LNCaP clone FGC (cell line): Measurements from ENCODE around the gene MRPS27.

Experiments
- DNase-seq: peaks from one replicate; pipeline ENCODE4 v3.0.0-alpha.2; 2011; ENCODE audit warnings: low read depth
- H3K4me3 ChIP-seq: 2 replicates; pipeline ENCODE4 v1.5.1; 2011; ENCODE audit warnings: mild to moderate bottlenecking, low read depth, low read length, control low read depth
- TF ChIP-seq, protein P1 (sequence below): IDR thresholded peaks from 2 replicates; pipeline ENCODE4 v1.5.1; 2012; ENCODE audit warnings: mild to moderate bottlenecking; ENCODE audit not compliant: control insufficient read depth, insufficient read depth; ENCODE audit errors: extremely low read depth

Gene MRPS27

DNA sequence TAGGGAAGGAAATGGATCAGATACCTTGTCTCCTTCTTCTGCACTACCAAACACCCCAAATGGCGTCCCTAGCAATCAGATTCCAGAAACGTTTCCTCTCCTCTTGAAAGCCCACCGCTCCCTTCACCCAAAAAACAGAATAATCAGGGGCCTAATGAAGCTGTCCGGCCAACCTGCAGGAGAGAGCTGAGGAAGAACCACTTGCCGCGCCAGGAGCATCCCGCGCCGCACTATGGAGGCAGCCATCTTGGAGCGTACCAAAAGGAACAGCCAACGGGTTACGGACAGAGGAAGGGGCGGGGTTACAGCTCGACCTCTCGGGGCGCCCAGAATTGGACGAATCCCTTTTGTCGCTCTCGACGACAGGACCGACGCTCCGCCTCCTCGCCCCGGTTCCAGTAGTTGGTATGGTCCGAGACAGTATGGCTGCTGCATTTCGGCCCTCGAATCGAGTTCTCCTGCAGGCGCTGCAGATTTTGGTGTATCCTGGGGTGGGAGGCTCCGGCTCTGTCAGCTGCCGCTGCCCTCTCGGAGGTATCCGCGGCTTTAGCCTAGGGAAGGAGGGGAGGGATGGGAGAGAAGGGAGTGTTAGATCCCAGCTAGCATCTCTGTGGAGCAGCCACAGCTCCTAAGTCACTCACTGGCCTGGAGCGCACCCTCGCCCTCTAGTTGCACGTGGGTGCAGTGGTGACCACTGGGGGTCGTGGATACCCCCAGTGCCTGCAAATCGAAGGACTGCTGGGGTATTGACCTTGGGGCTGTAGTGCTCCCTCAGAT lies at the start of gene MRPS27, which contains the start of gene PTCD2:
Gene MRPS27, minus strand, starts transcription at position 265 of the 777 bp plus-strand sequence. Its CDS starts 19 bp downstream, at position 246.
Gene PTCD2, plus strand, starts transcription at position 398 of the 777 bp plus-strand sequence. Its CDS starts 10 bp downstream, at position 408.
- TF ChIP-seq, protein P1, sequence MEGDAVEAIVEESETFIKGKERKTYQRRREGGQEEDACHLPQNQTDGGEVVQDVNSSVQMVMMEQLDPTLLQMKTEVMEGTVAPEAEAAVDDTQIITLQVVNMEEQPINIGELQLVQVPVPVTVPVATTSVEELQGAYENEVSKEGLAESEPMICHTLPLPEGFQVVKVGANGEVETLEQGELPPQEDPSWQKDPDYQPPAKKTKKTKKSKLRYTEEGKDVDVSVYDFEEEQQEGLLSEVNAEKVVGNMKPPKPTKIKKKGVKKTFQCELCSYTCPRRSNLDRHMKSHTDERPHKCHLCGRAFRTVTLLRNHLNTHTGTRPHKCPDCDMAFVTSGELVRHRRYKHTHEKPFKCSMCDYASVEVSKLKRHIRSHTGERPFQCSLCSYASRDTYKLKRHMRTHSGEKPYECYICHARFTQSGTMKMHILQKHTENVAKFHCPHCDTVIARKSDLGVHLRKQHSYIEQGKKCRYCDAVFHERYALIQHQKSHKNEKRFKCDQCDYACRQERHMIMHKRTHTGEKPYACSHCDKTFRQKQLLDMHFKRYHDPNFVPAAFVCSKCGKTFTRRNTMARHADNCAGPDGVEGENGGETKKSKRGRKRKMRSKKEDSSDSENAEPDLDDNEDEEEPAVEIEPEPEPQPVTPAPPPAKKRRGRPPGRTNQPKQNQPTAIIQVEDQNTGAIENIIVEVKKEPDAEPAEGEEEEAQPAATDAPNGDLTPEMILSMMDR, result no peak
- H3K4me3 ChIP-seq, result peak within 1 kb of the TSS; percentile 81
- peak; percentile 98 for DNase-seq

- TF ChIP-seq, protein P1, result no peak
- DNase-seq, result no peak
- no peak overlapping the region for H3K4me3 ChIP-seq
Observed at GRCh38 chr5:72369711-72370110, 49.7 kb upstream of the MRPS27 start.

- H3K4me3 ChIP-seq, result no peak overlapping the region
- DNase-seq, result no peak
- TF ChIP-seq, protein P1, result no peak
Observed at GRCh38 chr5:72369301-72369700, 49.3 kb upstream of the MRPS27 start.

DNA sequence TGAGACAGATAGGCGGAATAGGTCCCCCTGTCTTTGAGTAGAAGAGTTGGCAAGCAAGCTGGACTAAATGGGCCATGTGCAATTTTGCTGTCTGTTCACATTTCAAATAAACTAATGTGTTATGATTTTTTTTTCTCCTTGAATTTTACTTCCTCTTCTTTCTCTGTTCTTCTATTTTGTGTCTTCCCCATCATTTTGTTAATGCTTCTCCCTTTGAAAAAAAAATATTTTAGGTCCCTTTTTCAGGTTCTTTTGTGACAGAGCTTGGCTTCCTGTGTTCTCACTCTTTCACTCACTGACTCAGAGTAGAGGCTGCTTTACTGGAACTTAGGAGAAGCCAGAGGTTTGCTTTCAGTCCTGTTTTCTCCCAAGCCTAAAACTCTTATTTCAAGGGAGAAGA lies 48.2 kb upstream of the MRPS27 start:
- no peak overlapping the region for H3K4me3 ChIP-seq
- TF ChIP-seq, protein P1, result no peak
- no peak for DNase-seq

GRCh38 chr5:72366324-72366976 lies 46.4 kb upstream of the MRPS27 start:
- TF ChIP-seq, protein P1, result peak; percentile 86
- no peak overlapping the region for H3K4me3 ChIP-seq
- DNase-seq, result peak; percentile 63

- H3K4me3 ChIP-seq, result no peak overlapping the region
- TF ChIP-seq, protein P1, result no peak
- DNase-seq, result no peak
Observed at GRCh38 chr5:72364951-72365350, 44.9 kb upstream of the MRPS27 start.

DNA sequence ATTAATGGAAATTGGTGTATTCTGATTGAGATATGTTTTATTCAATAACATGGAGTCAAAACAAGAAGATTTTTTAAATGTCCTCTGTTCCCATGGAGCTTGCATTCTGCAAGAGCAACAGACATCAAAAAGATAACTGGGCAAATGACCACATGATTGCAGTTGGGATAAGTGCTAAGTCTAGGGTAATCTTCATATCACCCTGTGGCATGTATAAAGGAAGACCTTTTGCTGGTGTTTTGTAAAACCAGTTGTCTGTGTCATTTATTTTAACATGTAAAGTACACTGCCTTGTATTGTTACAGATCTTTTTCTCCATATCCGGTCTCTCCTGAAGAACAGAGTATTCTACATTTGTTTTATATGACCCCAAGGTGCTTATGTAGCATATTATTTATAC lies 44.1 kb upstream of the MRPS27 start:
- no peak overlapping the region for H3K4me3 ChIP-seq
- DNase-seq, result no peak
- TF ChIP-seq, protein P1, result no peak
